Measurements from ENCODE around the gene GAB4.

- TF ChIP-seq MAFK (IDR thresholded peaks at IDR 0.05; ENCODE audit: low read depth, low read length), result no peak
- no peak for TF ChIP-seq KDM5A (IDR thresholded peaks at IDR 0.05; ENCODE audit: low read length)
- TF ChIP-seq GTF2F1 (IDR thresholded peaks at IDR 0.05; ENCODE audit: borderline replicate concordance, low read depth, low read length), result no peak
- TF ChIP-seq POLR2A (IDR thresholded peaks at IDR 0.05; ENCODE audit: control extremely low read depth in 1 of 2, low read depth in 2 of 2, low read length in 2 of 2), result no peak
- no peak for TF ChIP-seq ASH2L (IDR thresholded peaks at IDR 0.05; ENCODE audit: low read length)
- no peak for TF ChIP-seq CEBPB (IDR thresholded peaks at IDR 0.05; ENCODE audit: low read depth, low read length)
- TF ChIP-seq CTCF (IDR thresholded peaks at IDR 0.05; ENCODE audit: control extremely low read depth in 1 of 3, insufficient read depth in 1 of 3, low read depth in 1 of 3, low read length in 3 of 3), result no peak
- TF ChIP-seq SIN3A (conservative IDR thresholded peaks at IDR 0.05 in 1 of 2, IDR thresholded peaks at IDR 0.05 in 1 of 2; ENCODE audit: low read depth in 1 of 2, low read length in 2 of 2), result no peak
- TF ChIP-seq TAF1 (IDR thresholded peaks at IDR 0.05; ENCODE audit: low read depth, low read length), result no peak
- TF ChIP-seq POLR2AphosphoS5 (IDR thresholded peaks at IDR 0.05; ENCODE audit: low read depth, low read length), result no peak
- no peak for TF ChIP-seq MAX (IDR thresholded peaks at IDR 0.05)
- no peak for TF ChIP-seq CBX5 (IDR thresholded peaks at IDR 0.05; ENCODE audit: low read depth, low read length)
- TF ChIP-seq USF2 (IDR thresholded peaks at IDR 0.05; ENCODE audit: low read length), result no peak
- TF ChIP-seq EZH2 (IDR thresholded peaks at IDR 0.05; ENCODE audit: low read depth, low read length, severe bottlenecking), result no peak
Observed at GRCh38 chr22:16988257-16988656, 19.8 kb downstream of the GAB4 start.

All from H1 (cell line).